GM12878 (cell line): Measurements from ENCODE around the gene MRNIP. TPM values are rescaled to one million over a fixed set of nuclear protein-coding genes. Genes with fewer than 3 reads are reported as not detected.
A peak's percentile ranks its signal among the peaks of the same experiment; 100 is the strongest.

ENCODE experiments used
- ATAC-seq: fragments of 200-7000 bp; cut with Tn5 transposase; 3 replicates; pipeline ENCODE4 v1.9.1; 2020; ENCODE audit warnings: mild to moderate bottlenecking, moderate library complexity
- BruUV-seq: library from RNA; stranded (reverse); fragments of 400-500 nt; replicated peaks from 2 replicates; lab custom pipeline; 2021; lab: Mats Ljungman, UMichigan
- CTCF ChIA-PET: fragments of 300-600 bp; sonication (Branson Sonifier 250); formaldehyde crosslinking; extraction: SDS; loops from one replicate; lab custom pipeline; 2021; ENCODE audit warnings: inconsistent platforms; lab: Yijun Ruan, JAX
- POLR2A ChIA-PET: fragments of 350-600 bp; formaldehyde crosslinking; extraction: SDS; loops from one replicate; lab custom pipeline; 2021; ENCODE audit warnings: inconsistent platforms; lab: Charles Lee
- RAD21 ChIA-PET: fragments of 300-600 bp; sonication (Branson Sonifier 250); formaldehyde crosslinking; loops from one replicate; lab custom pipeline; 2023; ENCODE audit warnings: antibody characterized with exemption; ENCODE audit not compliant: unreplicated experiment; lab: Charles Lee
- SMC1A ChIA-PET: fragments of 300-600 bp; sonication (Branson Sonifier 250); formaldehyde crosslinking; loops from one replicate; lab custom pipeline; 2023; ENCODE audit not compliant: unreplicated experiment, uncharacterized antibody; lab: Charles Lee
- DNase-seq: peaks from one replicate; pipeline ENCODE4 v3.0.0-alpha.2; 2011; ENCODE audit warnings: low read depth, low spot score
- FAIRE-seq: peaks from 3 replicates; lab custom pipeline; 2011; peaks lifted over from hg19 to GRCh38; lab: Jason Lieb, UNC
- H2AFZ ChIP-seq: 2 replicates; pipeline ENCODE4 v1.6.0; 2011; ENCODE audit warnings: low read depth, low read length, control low read depth; ENCODE audit not compliant: control insufficient read depth
- H3K27ac ChIP-seq: 2 replicates; pipeline ENCODE4 v1.5.1; 2011; ENCODE audit warnings: control low read depth; ENCODE audit not compliant: control insufficient read depth, insufficient read depth
- H3K27me3 ChIP-seq, 2 experiments: replicated peaks in 1 of 2; 2 replicates each; pipeline versions ENCODE4 v1.6.0 to v1.6.1; 2011; ENCODE audit warnings: low read length in 1 of 2; ENCODE audit not compliant: control insufficient read depth in 2 of 2, insufficient read depth in 2 of 2
- H3K36me3 ChIP-seq, 2 experiments: 2 replicates each; pipeline ENCODE4 v1.5.1; 2011; ENCODE audit warnings: low read length in 1 of 2; ENCODE audit not compliant: control insufficient read depth in 2 of 2, insufficient read depth in 2 of 2
- H3K4me1 ChIP-seq: 2 replicates; pipeline ENCODE4 v1.6.1; 2011; ENCODE audit warnings: mild to moderate bottlenecking, low read length, moderate library complexity, mixed read lengths; ENCODE audit not compliant: control insufficient read depth, insufficient read depth
- H3K4me2 ChIP-seq: 2 replicates; pipeline ENCODE4 v1.6.0; 2011; ENCODE audit warnings: control low read depth; ENCODE audit not compliant: control insufficient read depth, insufficient read depth
- H3K4me3 ChIP-seq: fragments of 200-600 bp; sonication (generic); 2 replicates; pipeline ENCODE4 v1.5.1; 2016
- H3K79me2 ChIP-seq: 2 replicates; pipeline ENCODE4 v1.6.0; 2011; ENCODE audit warnings: low read length; ENCODE audit not compliant: control insufficient read depth, insufficient read depth
- H3K9ac ChIP-seq: 2 replicates; pipeline ENCODE4 v1.8.0; 2011; ENCODE audit warnings: low read length, control low read depth, mixed read lengths; ENCODE audit not compliant: control insufficient read depth, insufficient read depth
- H3K9me3 ChIP-seq: replicated peaks from 3 replicates; pipeline ENCODE4 v1.5.1; 2011; ENCODE audit warnings: mild to moderate bottlenecking, low read length; ENCODE audit not compliant: control insufficient read depth, insufficient read depth
- H4K20me1 ChIP-seq: 2 replicates; pipeline ENCODE4 v1.6.0; 2011; ENCODE audit not compliant: control insufficient read depth, insufficient read depth
- BHLHE40 ChIP-seq, 2 experiments: fragments of 450-650 bp in 1 of 2; IDR thresholded peaks; 2 replicates each; pipeline ENCODE4 v1.6.1; 2011 to 2017; ENCODE audit warnings: low read depth in 2 of 2, borderline replicate concordance in 1 of 2, improper control_type of control experiment in 1 of 2, low read length in 1 of 2, mild to moderate bottlenecking in 1 of 2
- IKZF1 ChIP-seq: fragments of 450-650 bp; conservative IDR thresholded peaks from 2 replicates; pipeline ENCODE4 v1.6.1; 2017; ENCODE audit warnings: antibody characterized with exemption, mild to moderate bottlenecking
- IRF4 ChIP-seq: IDR thresholded peaks from 2 replicates; pipeline ENCODE4 v1.6.1; 2011; ENCODE audit warnings: low read depth, low read length
- MTA3 ChIP-seq: IDR thresholded peaks from 2 replicates; pipeline ENCODE4 v1.6.1; 2012; ENCODE audit warnings: low read length, inconsistent platforms, borderline replicate concordance
- NFYA ChIP-seq: IDR thresholded peaks from 2 replicates; pipeline ENCODE4 v1.6.1; 2011; ENCODE audit warnings: low read depth, mild to moderate bottlenecking, low read length, improper control_type of control experiment, borderline replicate concordance
- NRF1 ChIP-seq: conservative IDR thresholded peaks from 2 replicates; pipeline ENCODE4 v1.6.1; 2011; ENCODE audit warnings: mild to moderate bottlenecking, low read depth, low read length, improper control_type of control experiment
- PAX5 ChIP-seq: IDR thresholded peaks from 2 replicates; pipeline ENCODE4 v1.6.1; 2011; ENCODE audit warnings: low read depth, low read length, borderline replicate concordance
- POLR2A ChIP-seq: IDR thresholded peaks from 2 replicates; pipeline ENCODE4 v1.6.1; 2011; ENCODE audit warnings: low read depth, mild to moderate bottlenecking, low read length
- RUNX3 ChIP-seq: IDR thresholded peaks from 2 replicates; pipeline ENCODE4 v1.6.1; 2012; ENCODE audit warnings: low read length, inconsistent platforms
- STAT1 ChIP-seq: fragments of 450-650 bp; conservative IDR thresholded peaks from 2 replicates; pipeline ENCODE4 v1.6.1; 2014; ENCODE audit warnings: antibody characterized with exemption, mild to moderate bottlenecking
- SUPT20H ChIP-seq: IDR thresholded peaks from 2 replicates; pipeline ENCODE4 v1.6.1; 2011; ENCODE audit warnings: low read depth, mild to moderate bottlenecking, low read length, moderate library complexity, borderline replicate concordance; ENCODE audit not compliant: control insufficient read depth
- TCF3 ChIP-seq: IDR thresholded peaks from 2 replicates; pipeline ENCODE4 v1.6.1; 2012; ENCODE audit warnings: low read depth, mild to moderate bottlenecking, low read length, borderline replicate concordance; ENCODE audit not compliant: insufficient read depth
- YBX1 ChIP-seq: fragments of 450-650 bp; IDR thresholded peaks from 2 replicates; pipeline ENCODE4 v1.6.1; 2016; ENCODE audit warnings: antibody characterized with exemption
- ZNF217 ChIP-seq: fragments of 450-650 bp; IDR thresholded peaks from 2 replicates; pipeline ENCODE4 v1.6.1; 2017; ENCODE audit warnings: antibody characterized with exemption, mild to moderate bottlenecking
- WGBS: methylation state at CpG from one replicate; pipeline ENCODE4 v1.1.6; 2016; ENCODE audit warnings: low lambda C conversion rate; ENCODE audit not compliant: insufficient replicate concordance, insufficient coverage; ENCODE audit errors: missing lambda C conversion rate; 5-methylcytosine and 5-hydroxymethylcytosine counted together
- in situ Hi-C: fragments of 300-500 bp; cut with MboI; formaldehyde crosslinking; loops from 9 replicates; pipeline ENCODE4 v1.14.3; 2018; ENCODE audit warnings: mixed read lengths
- intact Hi-C: fragments of 100-400 bp; cut with micrococcal nuclease; formaldehyde crosslinking; loops from one replicate; pipeline ENCODE4 v1.14.2; 2022; ENCODE audit not compliant: unreplicated experiment
- polyA plus RNA-seq, 11 experiments: library from polyadenylated mRNA; depleted of rRNA in 4 of 11; unstranded in 6 of 11; stranded (reverse) in 5 of 11; fragments of >200 nt; fragmentation: Nextera tagmentation in 4 of 11; fragmentation: Illumina TruSeq in 1 of 11; extraction: Ambion mirVana in 4 of 11; extraction: Trizol in 1 of 11; gene quantifications; 1 replicate in 1 of 11; 2 replicates in 10 of 11; pipeline versions ENCODE4 v1.2.1 to v1.2.3, GENCODE V29; 2011 to 2016; ENCODE audit warnings: inconsistent platforms in 2 of 11, missing spikeins in 2 of 11, low read depth in 1 of 11
- total RNA-seq, 4 experiments: library from RNA; depleted of rRNA in 3 of 4; stranded (reverse); fragments of >200 nt in 3 of 4; fragmentation: Illumina TruSeq in 1 of 4; extraction: Trizol in 1 of 4; gene quantifications; 2 replicates each; pipeline versions ENCODE4 v1.2.1 to v1.2.3, GENCODE V29; 2013 to 2021
- TF ChIP-seq, protein P1 (sequence below): IDR thresholded peaks from 2 replicates; pipeline ENCODE4 v1.6.1; 2011; ENCODE audit warnings: borderline replicate concordance, low read depth, mild to moderate bottlenecking, moderate library complexity, mixed read lengths, low read length; ENCODE audit not compliant: insufficient read depth; ENCODE audit errors: extremely low read length

MRNIP gene
- total and polyA plus RNA-seq, 10 of the 15 experiments (the other 5 are each of a cell fraction or from before 2014, with no cell fraction given) = 2.4 to 30.4 (median 13.1) TPM

DNA sequence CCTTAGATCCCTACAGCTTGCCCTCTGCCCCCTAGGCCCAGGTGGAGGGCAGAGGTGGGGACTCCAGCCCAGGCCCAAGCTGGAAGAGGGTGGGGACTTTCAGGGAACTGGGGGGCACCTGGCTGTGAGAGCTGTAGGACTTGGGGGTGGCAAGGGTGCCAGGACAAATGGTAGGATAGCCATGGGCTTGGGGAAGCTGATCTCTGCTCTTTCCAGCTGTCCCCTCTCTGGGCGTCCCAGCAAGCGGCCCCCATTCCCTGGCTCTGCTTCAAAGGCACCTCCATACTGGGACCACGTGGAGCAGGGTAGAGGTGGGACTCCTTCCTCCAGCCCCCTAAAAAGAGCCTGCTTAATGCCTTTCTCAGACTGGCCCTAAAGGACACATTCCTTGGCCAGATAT, 64.4 kb downstream of the MRNIP start:
- no peak overlapping the region for H2AFZ ChIP-seq
- intact Hi-C loops = no loop called here
- BruUV-seq = no TSS peak

GRCh38 chr5:179793468-179794139, 65.0 kb downstream of the MRNIP start, which contains the start of gene LTC4S:
Gene LTC4S (plus strand): TSS chr5:179793986. CDS start chr5:179794081, 95 bp downstream.
- peak within 1 kb of the TSS; percentile 16; the same call in 1 of the 2 replicates for H3K9ac ChIP-seq

More for the DNA sequence above, 64.4 kb downstream of the MRNIP start:
- DNase-seq = no peak
- 0 out of 2 replicates have a peak overlapping the region, but pooled peaks have one; percentile 30 for H3K4me2 ChIP-seq
- WGBS = 96% methylated on average over 3 of the region's 3 CpGs
- no peak for ATAC-seq
- peak overlapping the region; percentile 16; the same call in 1 of the 2 replicates for H3K9ac ChIP-seq
- H4K20me1 ChIP-seq = no peaks in the 10 kb centered on the region
- no peaks in the 10 kb centered on the region for H3K27me3 ChIP-seq
- RAD21 ChIA-PET = interaction anchor here (1.3 to 1.5 kb wide), 2 partner anchors 31 to 115 kb away, joined by 5 to 7 read pairs; no protein-coding TSS in a partner anchor
- peaks cover 23% of the 10 kb centered on the region for H3K4me1 ChIP-seq
- in situ Hi-C loops = loop anchor here (25.0 kb wide), 1 partner anchor 293 kb away; no protein-coding TSS in a partner anchor
- H3K79me2 ChIP-seq = no peaks in the 10 kb centered on the region
- SMC1A ChIA-PET = interaction anchor here (0.9 to 1.2 kb wide), 4 partner anchors 9 to 132 kb away, joined by 3 to 4 read pairs (median 3); no protein-coding TSS in a partner anchor
- CTCF ChIA-PET = interaction anchor here (0.7 to 2.9 kb wide), 3 partner anchors 13 to 31 kb away, joined by 3 to 14 read pairs (median 3); no protein-coding TSS in a partner anchor
- POLR2A ChIA-PET = interaction anchor here (0.6 kb wide), 1 partner anchor 28 kb away, joined by 6 read pairs; no protein-coding TSS in a partner anchor
- no peak overlapping the region for H3K4me3 ChIP-seq
- no peaks in the 10 kb centered on the region for H3K9me3 ChIP-seq
- no peak for FAIRE-seq
- H3K36me3 ChIP-seq = peaks cover 0 to 8% of the 10 kb centered on the region in 2 experiments; a peak in 2 of 4 replicates
- TF ChIP-seq NFYA = no peak
- no peak for TF ChIP-seq MTA3
- no peak for TF ChIP-seq PAX5
- no peak for TF ChIP-seq STAT1
- no peak for TF ChIP-seq YBX1
- no peak for TF ChIP-seq IRF4
- no peak for TF ChIP-seq NRF1
- H3K27ac ChIP-seq = no peak overlapping the region

More at GRCh38 chr5:179793468-179794139, 65.0 kb downstream of the MRNIP start, which contains the start of gene LTC4S:
- H3K9me3 ChIP-seq = no peaks in the 10 kb centered on the region
- CTCF ChIA-PET = interaction anchor here (0.6 to 2.9 kb wide), 6 partner anchors 12 to 114 kb away, joined by 3 to 14 read pairs (median 4); partner anchors contain the start of gene SQSTM1
- BruUV-seq = no TSS peak
- H3K79me2 ChIP-seq = no peaks in the 10 kb centered on the region
- H2AFZ ChIP-seq = no peak within 1 kb of the TSS
- H3K36me3 ChIP-seq = peaks cover 0 to 7% of the 10 kb centered on the region in 2 experiments; a peak in 2 of 4 replicates
- SMC1A ChIA-PET = interaction anchor here (0.9 to 1.2 kb wide), 4 partner anchors 8 to 132 kb away, joined by 3 to 4 read pairs (median 3); no protein-coding TSS in a partner anchor
- DNase-seq (no peak), ATAC-seq (peak; percentile 38), FAIRE-seq (peak; percentile 52)
- no peak within 1 kb of the TSS for H3K27ac ChIP-seq
- peaks cover 23% of the 10 kb centered on the region for H3K4me1 ChIP-seq
- intact Hi-C loops (no loop called here), in situ Hi-C loops (loop anchor here (25.0 kb wide), 1 partner anchor 294 kb away; no protein-coding TSS in a partner anchor)
- no peak within 1 kb of the TSS for H3K4me3 ChIP-seq
- H4K20me1 ChIP-seq = no peaks in the 10 kb centered on the region
- 38% methylated on average over 19 of the region's 19 CpGs for WGBS
- H3K27me3 ChIP-seq = no peaks in the 10 kb centered on the region
- TF ChIP-seq POLR2A (peak; percentile 58; the same call in 1 of the 2 replicates), TCF3 (0 out of 2 replicates have a peak, but pooled peaks have one; percentile 18), BHLHE40 (IDR thresholded peaks at IDR 0.05; ENCODE audit: borderline replicate concordance in 1 of 2, low read depth in 2 of 2, low read length in 1 of 2) (no peak), SUPT20H (no peak), RUNX3 (0 out of 2 replicates have a peak, but pooled peaks have one; percentile 15), PAX5 (peak; percentile 31; the same call in 1 of the 2 replicates), ZNF217 (no peak), IKZF1 (peak; percentile 20; the same call in 1 of the 2 replicates)
- TF ChIP-seq, protein P1, sequence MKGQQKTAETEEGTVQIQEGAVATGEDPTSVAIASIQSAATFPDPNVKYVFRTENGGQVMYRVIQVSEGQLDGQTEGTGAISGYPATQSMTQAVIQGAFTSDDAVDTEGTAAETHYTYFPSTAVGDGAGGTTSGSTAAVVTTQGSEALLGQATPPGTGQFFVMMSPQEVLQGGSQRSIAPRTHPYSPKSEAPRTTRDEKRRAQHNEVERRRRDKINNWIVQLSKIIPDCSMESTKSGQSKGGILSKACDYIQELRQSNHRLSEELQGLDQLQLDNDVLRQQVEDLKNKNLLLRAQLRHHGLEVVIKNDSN = no peak
- TF ChIP-seq, all 136 proteins: peak for 5
- peak within 1 kb of the TSS; percentile 96 for H3K4me2 ChIP-seq
- RAD21 ChIA-PET = interaction anchor here (1.5 kb wide), 1 partner anchor 115 kb away, joined by 5 read pairs; no protein-coding TSS in a partner anchor
- POLR2A ChIA-PET = interaction anchor here (0.6 to 0.8 kb wide), 2 partner anchors 12 to 27 kb away, joined by 3 to 6 read pairs; no protein-coding TSS in a partner anchor
